Smooth muscle cell (in vitro differentiated cells): ENCODE results near the gene DHX30. TPM values are rescaled to one million over a fixed set of nuclear protein-coding genes. Genes with fewer than 3 reads are reported as not detected.

ENCODE experiments used
- DNase-seq: peaks from one replicate; lab custom pipeline; 2025; ENCODE audit not compliant: unreplicated experiment; lab: John Stamatoyannopoulos, UW
- H2AFZ ChIP-seq: fragments of 200-600 bp; sonication (generic); 2 replicates; pipeline ENCODE4 v1.6.0; 2016; ENCODE audit warnings: antibody characterized with exemption, low read depth, mild to moderate bottlenecking
- H3F3A ChIP-seq: fragments of 200-600 bp; sonication (generic); 2 replicates; pipeline ENCODE4 v1.6.0; 2017; ENCODE audit warnings: antibody characterized with exemption, low read depth
- H3K27ac ChIP-seq: fragments of 200-600 bp; sonication (generic); 2 replicates; pipeline ENCODE4 v1.5.1; 2016; ENCODE audit warnings: low read depth, mild to moderate bottlenecking
- H3K27me3 ChIP-seq: fragments of 200-600 bp; sonication (generic); 2 replicates; pipeline ENCODE4 v1.6.1; 2016; ENCODE audit warnings: low read depth, mild to moderate bottlenecking
- H3K36me3 ChIP-seq: fragments of 200-600 bp; sonication (generic); 2 replicates; pipeline ENCODE4 v1.5.1; 2016; ENCODE audit warnings: low read depth
- H3K4me1 ChIP-seq: fragments of 200-600 bp; sonication (generic); 2 replicates; pipeline ENCODE4 v1.5.1; 2016; ENCODE audit warnings: low read depth
- H3K4me2 ChIP-seq: fragments of 200-600 bp; sonication (generic); 2 replicates; pipeline ENCODE4 v1.6.0; 2016; ENCODE audit warnings: mild to moderate bottlenecking
- H3K4me3 ChIP-seq: fragments of 200-600 bp; sonication (generic); 2 replicates; pipeline ENCODE4 v1.5.1; 2016; ENCODE audit warnings: mild to moderate bottlenecking
- H3K79me2 ChIP-seq: fragments of 200-600 bp; sonication (generic); 2 replicates; pipeline ENCODE4 v1.6.0; 2016; ENCODE audit warnings: low read depth, mild to moderate bottlenecking
- H3K9ac ChIP-seq: fragments of 200-600 bp; sonication (generic); 2 replicates; pipeline ENCODE4 v1.6.0; 2016; ENCODE audit warnings: low read depth
- H3K9me3 ChIP-seq: fragments of 200-600 bp; sonication (generic); replicated peaks from 2 replicates; pipeline ENCODE4 v1.5.1; 2016; ENCODE audit warnings: low read depth
- H4K20me1 ChIP-seq: fragments of 200-600 bp; sonication (generic); 2 replicates; pipeline ENCODE4 v1.6.0; 2016; ENCODE audit warnings: low read depth
- CTCF ChIP-seq: fragments of 200-600 bp; sonication (generic); IDR thresholded peaks from 2 replicates; pipeline ENCODE4 v1.5.1; 2017; ENCODE audit warnings: borderline replicate concordance, mild to moderate bottlenecking, antibody characterized with exemption; ENCODE audit not compliant: insufficient read depth, poor library complexity, severe bottlenecking
- WGBS: methylation state at CpG from one replicate; pipeline ENCODE4 v1.1.7; 2016; ENCODE audit warnings: low lambda C conversion rate; 5-methylcytosine and 5-hydroxymethylcytosine counted together
- polyA plus RNA-seq: library from polyadenylated mRNA; unstranded; fragments of >200 nt; fragmentation: Nextera tagmentation; extraction: Ambion mirVana; gene quantifications from 2 replicates; pipeline ENCODE4 v1.2.1, GENCODE V29; 2016
- total RNA-seq: library from RNA; depleted of rRNA; stranded (reverse); fragments of >200 nt; gene quantifications from 2 replicates; pipeline ENCODE4 v1.2.3, GENCODE V29; 2014

Gene DHX30
- total and polyA plus RNA-seq, 2 experiments from 2014 or later = 35.9 to 51.6 TPM

GRCh38 chr3:47855461-47856383 lies 52.8 kb downstream of the DHX30 start:
- Histone ChIP-seq H3K4me1 (no peaks in the 10 kb centered on the region), H3K4me3 (no peak overlapping the region), H3K36me3 (peaks cover 7% of the 10 kb centered on the region), H2AFZ (no peak overlapping the region), H3K27ac (no peak overlapping the region), H3K9ac (no peak overlapping the region), H3K4me2 (no peak overlapping the region), H3F3A (peaks cover 34% of the 10 kb centered on the region), H4K20me1 (peaks cover 28% of the 10 kb centered on the region), H3K79me2 (no peaks in the 10 kb centered on the region), H3K27me3 (no peaks in the 10 kb centered on the region), H3K9me3 (no peaks in the 10 kb centered on the region)
- TF ChIP-seq CTCF = no peak
- DNase-seq = no peak
- 97% methylated on average over 21 of the region's 21 CpGs for WGBS

GRCh38 chr3:47856669-47857068 lies 53.7 kb downstream of the DHX30 start:
- Histone ChIP-seq H3K79me2 (no peaks in the 10 kb centered on the region), H4K20me1 (peaks cover 24% of the 10 kb centered on the region), H3K27me3 (no peaks in the 10 kb centered on the region), H3K9me3 (no peaks in the 10 kb centered on the region), H3F3A (peaks cover 24% of the 10 kb centered on the region), H3K36me3 (peaks cover 7% of the 10 kb centered on the region), H3K9ac (no peak overlapping the region), H3K4me1 (no peaks in the 10 kb centered on the region), H2AFZ (no peak overlapping the region), H3K4me3 (no peak overlapping the region), H3K4me2 (no peak overlapping the region), H3K27ac (no peak overlapping the region)
- TF ChIP-seq CTCF = no peak
- 95% methylated on average over 11 of the region's 11 CpGs for WGBS
- DNase-seq = no peak

GRCh38 chr3:47857151-47857550 lies 54.2 kb downstream of the DHX30 start:
- Histone ChIP-seq H3K4me3 (no peak overlapping the region), H3K36me3 (peaks cover 7% of the 10 kb centered on the region), H3F3A (peaks cover 20% of the 10 kb centered on the region), H3K4me2 (no peak overlapping the region), H3K9me3 (no peaks in the 10 kb centered on the region), H3K4me1 (no peaks in the 10 kb centered on the region), H2AFZ (no peak overlapping the region), H3K27me3 (no peaks in the 10 kb centered on the region), H3K9ac (no peak overlapping the region), H3K27ac (no peak overlapping the region), H4K20me1 (peaks cover 24% of the 10 kb centered on the region), H3K79me2 (no peaks in the 10 kb centered on the region)
- 97% methylated on average over 2 of the region's 2 CpGs for WGBS
- no peak for DNase-seq
- TF ChIP-seq CTCF = no peak
